H1 (cell line): Measurements from ENCODE around the gene BAIAP2. TPM values are rescaled to one million over a fixed set of nuclear protein-coding genes. Genes with fewer than 3 reads are reported as not detected.
"Not testable (repeated sequence)": the region's sequence is repeated elsewhere in the genome, so short reads cannot be mapped to it uniquely, and the experiment has no call there.

Source experiments
- CTCF ChIA-PET: fragments of 300-600 bp; sonication (Branson Sonifier 250); formaldehyde crosslinking; loops from one replicate; lab custom pipeline; 2021; ENCODE audit not compliant: partially characterized antibody; lab: Charles Lee
- POLR2A ChIA-PET: fragments of 300-600 bp; sonication (Branson Sonifier 250); formaldehyde crosslinking; loops from one replicate; lab custom pipeline; 2021; ENCODE audit warnings: inconsistent platforms; ENCODE audit not compliant: partially characterized antibody; lab: Charles Lee
- DNase-seq, 2 experiments: peaks; one replicate each; pipeline versions ENCODE4 v3.0.0 to v3.0.0-alpha.2; 2010 to 2022; ENCODE audit warnings: low spot score in 2 of 2, low read depth in 1 of 2, mixed read lengths in 1 of 2
- FAIRE-seq: peaks from 2 replicates; lab custom pipeline; 2011; peaks lifted over from hg19 to GRCh38; lab: Jason Lieb, UNC
- H2AFZ ChIP-seq: 2 replicates; pipeline ENCODE4 v1.8.1; 2012; ENCODE audit warnings: low read length, inconsistent platforms
- H2AK5ac ChIP-seq: 2 replicates; pipeline ENCODE4 v1.6.1; 2013; ENCODE audit warnings: low read depth, low read length
- H2BK120ac ChIP-seq: replicated peaks from 2 replicates; pipeline ENCODE3; 2013; ENCODE audit warnings: low read depth, low read length, inconsistent platforms
- H2BK12ac ChIP-seq: 2 replicates; pipeline ENCODE4 v1.6.1; 2013; ENCODE audit warnings: low read depth, low read length
- H2BK15ac ChIP-seq: 2 replicates; pipeline ENCODE4 v1.6.1; 2013; ENCODE audit warnings: low read length
- H2BK20ac ChIP-seq: 2 replicates; pipeline ENCODE4 v1.6.1; 2013; ENCODE audit warnings: low read length
- H2BK5ac ChIP-seq: 2 replicates; pipeline ENCODE4 v1.6.1; 2013; ENCODE audit warnings: low read depth, low read length
- H3K14ac ChIP-seq: 2 replicates; pipeline ENCODE4 v1.6.1; 2013; ENCODE audit warnings: inconsistent platforms; ENCODE audit not compliant: insufficient read length
- H3K18ac ChIP-seq: 2 replicates; pipeline ENCODE4 v1.6.1; 2013; ENCODE audit warnings: low read length; ENCODE audit errors: extremely low read depth
- H3K23ac ChIP-seq: 2 replicates; pipeline ENCODE4 v1.6.1; 2013; ENCODE audit warnings: inconsistent platforms; ENCODE audit not compliant: insufficient read length
- H3K23me2 ChIP-seq: 2 replicates; pipeline ENCODE4 v1.6.1; 2013; ENCODE audit warnings: low read depth, low read length
- H3K27ac ChIP-seq: 2 replicates; pipeline ENCODE4 v1.6.1; 2011; ENCODE audit warnings: low read depth, low read length, inconsistent platforms
- H3K27me3 ChIP-seq, 4 experiments: replicated peaks in 1 of 4; 1 replicate in 1 of 4; 2 replicates in 3 of 4; pipeline versions ENCODE4 v1.6.1 to v1.8.1; 2011 to 2013; ENCODE audit warnings: low read length in 3 of 4, mild to moderate bottlenecking in 3 of 4, inconsistent platforms in 2 of 4, mixed read lengths in 2 of 4, moderate library complexity in 1 of 4; ENCODE audit not compliant: control insufficient read depth in 3 of 4, insufficient read depth in 3 of 4; ENCODE audit errors: extremely low read depth in 1 of 4
- H3K36me3 ChIP-seq, 4 experiments: 2 replicates each; pipeline versions ENCODE4 v1.6.1 to v1.8.1; 2011 to 2013; ENCODE audit warnings: mild to moderate bottlenecking in 4 of 4, low read length in 3 of 4, moderate library complexity in 2 of 4, control low read depth in 1 of 4, inconsistent platforms in 1 of 4; ENCODE audit not compliant: insufficient read depth in 4 of 4, control insufficient read depth in 2 of 4
- H3K4ac ChIP-seq: replicated peaks from 2 replicates; pipeline ENCODE3; 2013; ENCODE audit warnings: low read length, low read depth, mixed read lengths, inconsistent platforms; ENCODE audit not compliant: insufficient read length
- H3K4me1 ChIP-seq, 4 experiments: replicated peaks in 1 of 4; 1 replicate in 1 of 4; 2 replicates in 3 of 4; pipeline versions ENCODE4 v1.6.1 to v1.8.1; 2011 to 2013; ENCODE audit warnings: low read length in 3 of 4, inconsistent platforms in 2 of 4, mixed read lengths in 1 of 4; ENCODE audit not compliant: insufficient read depth in 4 of 4, control insufficient read depth in 3 of 4
- H3K4me2 ChIP-seq, 2 experiments: 2 replicates each; pipeline versions ENCODE4 v1.6.1 to v1.8.1; 2011 to 2013; ENCODE audit warnings: low read depth in 2 of 2, low read length in 2 of 2, control low read depth in 1 of 2, inconsistent platforms in 1 of 2, mild to moderate bottlenecking in 1 of 2; ENCODE audit not compliant: insufficient read depth in 1 of 2
- H3K4me3 ChIP-seq, 4 experiments: fragments of 200-600, 300-600 bp in 1 of 4; sonication (generic), shearing (Covaris generic), sonication (Bioruptor Twin) in 1 of 4; 2 replicates each; pipeline versions ENCODE4 v1.5.1 to v1.8.1; 2011 to 2016; ENCODE audit warnings: low read length in 4 of 4, low read depth in 3 of 4, control low read depth in 2 of 4, inconsistent platforms in 2 of 4, mild to moderate bottlenecking in 2 of 4, mixed read lengths in 1 of 4, moderate library complexity in 1 of 4; ENCODE audit not compliant: insufficient read depth in 2 of 4; ENCODE audit errors: extremely low read depth in 1 of 4
- H3K56ac ChIP-seq: replicated peaks from 2 replicates; pipeline ENCODE3; 2013; ENCODE audit warnings: low read depth, mild to moderate bottlenecking, mixed read lengths, low read length, inconsistent platforms; ENCODE audit not compliant: insufficient read length
- H3K79me1 ChIP-seq: 2 replicates; pipeline ENCODE4 v1.6.1; 2013; ENCODE audit warnings: low read depth, low read length, control low read depth
- H3K79me2 ChIP-seq, 2 experiments: 2 replicates each; pipeline versions ENCODE4 v1.6.1 to v1.8.1; 2012 to 2013; ENCODE audit warnings: low read length in 2 of 2, mild to moderate bottlenecking in 2 of 2, inconsistent platforms in 1 of 2; ENCODE audit not compliant: insufficient read depth in 2 of 2, control insufficient read depth in 1 of 2
- H3K9ac ChIP-seq, 4 experiments: replicated peaks in 1 of 4; 1 replicate in 1 of 4; 2 replicates in 3 of 4; pipeline versions ENCODE4 v1.6.1 to v1.8.1; 2011 to 2013; ENCODE audit warnings: low read depth in 3 of 4, low read length in 3 of 4, control low read depth in 2 of 4, mild to moderate bottlenecking in 2 of 4, moderate library complexity in 2 of 4, inconsistent platforms in 1 of 4; ENCODE audit errors: extremely low read depth in 1 of 4
- H3K9me3 ChIP-seq, 2 experiments: 2 replicates each; pipeline versions ENCODE4 v1.6.1 to v1.8.1; 2012 to 2013; ENCODE audit warnings: mild to moderate bottlenecking in 2 of 2, moderate library complexity in 2 of 2, control low read depth in 1 of 2, inconsistent platforms in 1 of 2, low read depth in 1 of 2, low read length in 1 of 2, mixed read lengths in 1 of 2; ENCODE audit not compliant: insufficient read depth in 2 of 2
- H4K20me1 ChIP-seq, 2 experiments: replicated peaks in 1 of 2; 2 replicates each; pipeline versions ENCODE3 to v1.8.1; 2011 to 2013; ENCODE audit warnings: inconsistent platforms in 2 of 2, low read length in 2 of 2, mild to moderate bottlenecking in 1 of 2; ENCODE audit not compliant: insufficient read depth in 2 of 2, control insufficient read depth in 1 of 2
- H4K5ac ChIP-seq: 2 replicates; pipeline ENCODE4 v1.6.1; 2013; ENCODE audit warnings: low read length, low read depth, mixed read lengths, inconsistent platforms; ENCODE audit not compliant: insufficient read length
- H4K8ac ChIP-seq: 2 replicates; pipeline ENCODE4 v1.8.0; 2013; ENCODE audit warnings: mild to moderate bottlenecking, moderate library complexity, low read length, inconsistent platforms; ENCODE audit not compliant: insufficient read depth; ENCODE audit errors: extremely low read depth
- H4K91ac ChIP-seq: replicated peaks from 2 replicates; pipeline ENCODE3; 2013; ENCODE audit warnings: low read length, mixed read lengths, inconsistent platforms; ENCODE audit not compliant: insufficient read length
- CBX8 ChIP-seq: fragments of 300-800, 300-1000 bp; sonication (generic); IDR thresholded peaks from 2 replicates; pipeline ENCODE4 v1.7.1; 2016; ENCODE audit warnings: low read depth, low read length, borderline replicate concordance
- HDAC6 ChIP-seq: IDR thresholded peaks from one replicate; pipeline ENCODE4 v1.7.1; 2012; ENCODE audit warnings: low read depth, mild to moderate bottlenecking, inconsistent platforms, low read length, moderate library complexity
- RAD21 ChIP-seq, 2 experiments: IDR thresholded peaks in 1 of 2; conservative IDR thresholded peaks in 1 of 2; 2 replicates each; pipeline ENCODE4 v1.6.1; 2011; ENCODE audit warnings: low read depth in 2 of 2, low read length in 2 of 2, improper control_type of control experiment in 1 of 2, inconsistent platforms in 1 of 2, mild to moderate bottlenecking in 1 of 2, moderate library complexity in 1 of 2
- TAF7 ChIP-seq: optimal IDR thresholded peaks from 2 replicates; pipeline ENCODE3; 2011; ENCODE audit warnings: low read depth, mild to moderate bottlenecking, inconsistent platforms, low read length, moderate library complexity, borderline replicate concordance
- USF2 ChIP-seq: IDR thresholded peaks from 2 replicates; pipeline ENCODE4 v1.6.1; 2011; ENCODE audit warnings: low read length, improper control_type of control experiment
- ZNF274 ChIP-seq: IDR thresholded peaks from 2 replicates; pipeline ENCODE4 v1.7.0; 2012; ENCODE audit warnings: low read length, borderline replicate concordance; ENCODE audit errors: extremely low read depth
- WGBS, 2 experiments: shearing (Covaris generic) in 1 of 2; methylation state at CpG; one replicate each; pipeline versions ENCODE4 v1.1.6 to v1.1.7; 2013 to 2015; ENCODE audit warnings: low lambda C conversion rate in 2 of 2, mixed read lengths in 2 of 2, inconsistent platforms in 1 of 2, low coverage in 1 of 2, missing lambda C conversion rate in 1 of 2; ENCODE audit not compliant: insufficient replicate concordance in 2 of 2, insufficient coverage in 1 of 2, insufficient read length in 1 of 2; ENCODE audit errors: extremely low coverage in 1 of 2, missing lambda C conversion rate in 1 of 2; 5-methylcytosine and 5-hydroxymethylcytosine counted together
- polyA plus RNA-seq, 7 experiments: library from polyadenylated mRNA; depleted of rRNA in 3 of 7; stranded (reverse) in 5 of 7; unstranded in 2 of 7; fragments of >200 nt in 5 of 7; fragments of 200-250 nt in 2 of 7; gene quantifications; 1 replicate in 5 of 7; 2 replicates in 1 of 7; 4 replicates in 1 of 7; pipeline versions ENCODE4 v1.2.1 to v1.2.3, GENCODE V29; 2011 to 2013; ENCODE audit warnings: missing spikeins in 2 of 7, mixed read lengths in 2 of 7
- total RNA-seq: library from RNA; stranded (reverse); fragmentation: NEBNext Ultra II Directional; extraction: Animal tissue kit (Norgen Biotek cat#: 25700); gene quantifications from 2 replicates; pipeline ENCODE4 v1.2.1, GENCODE V29; 2021

BAIAP2 gene
- total and polyA plus RNA-seq, 2 of the 8 experiments (the other 6 are each of a cell fraction or from before 2014, with no cell fraction given) = 10.0 to 22.8 TPM

GRCh38 chr17:81153340-81153803 lies 118.4 kb downstream of the BAIAP2 start (continued):
- TF ChIP-seq RAD21 (IDR thresholded peaks at IDR 0.05 in 1 of 2, conservative IDR thresholded peaks at IDR 0.05 in 1 of 2; ENCODE audit: low read depth in 2 of 2, low read length in 2 of 2) = no peak
- TF ChIP-seq TAF7 = no peak
- TF ChIP-seq ZNF274 = no peak
- no peak for TF ChIP-seq HDAC6
- TF ChIP-seq USF2 = no peak
- no peak for TF ChIP-seq CBX8

DNA sequence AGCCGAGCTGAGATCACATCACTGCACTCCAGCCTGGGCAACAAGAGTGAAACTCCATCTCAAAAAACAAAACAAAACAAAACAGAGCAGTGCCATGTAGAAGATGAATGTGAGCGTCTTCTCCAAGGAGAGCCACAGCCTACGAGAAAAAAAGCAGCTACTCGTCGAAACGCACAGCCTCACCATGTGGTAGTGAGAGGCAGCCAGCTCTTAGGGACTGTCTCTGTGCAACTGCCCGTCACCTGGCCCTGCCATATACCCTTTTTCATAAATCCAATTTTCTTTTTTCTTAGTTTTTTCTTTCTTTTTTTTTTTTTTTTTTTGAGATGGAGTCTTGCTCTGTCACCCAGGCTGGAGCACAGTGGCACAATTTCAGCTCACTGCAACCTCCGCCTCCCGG lies 119.1 kb downstream of the BAIAP2 start:
- H3K79me2 ChIP-seq, H3K27me3 ChIP-seq, H3K4me3 ChIP-seq, H2BK120ac ChIP-seq, H3K27ac ChIP-seq, H4K91ac ChIP-seq, H2BK20ac ChIP-seq, H3K4me2 ChIP-seq, H3K4me1 ChIP-seq, H3K4ac ChIP-seq, POLR2A ChIA-PET, H3K9ac ChIP-seq, H3K36me3 ChIP-seq, H2AFZ ChIP-seq, DNase-seq, H2BK15ac ChIP-seq, H3K23me2 ChIP-seq, H4K20me1 ChIP-seq, H3K9me3 ChIP-seq, H2AK5ac ChIP-seq, H4K8ac ChIP-seq, H2BK12ac ChIP-seq, H3K18ac ChIP-seq, H4K5ac ChIP-seq, FAIRE-seq, H3K56ac ChIP-seq, H3K23ac ChIP-seq, H3K79me1 ChIP-seq, H2BK5ac ChIP-seq, H3K14ac ChIP-seq: not testable (repeated sequence)
- CTCF ChIA-PET = interaction anchor here (0.9 to 4.3 kb wide), 2 partner anchors 11 to 23 kb away, joined by 3 to 21 read pairs; no protein-coding TSS in a partner anchor
- WGBS, 2 experiments = 94% methylated on average over 9 of the region's 9 CpGs; no CpG with 5 or more reads in 1 of the 2 experiments
